PC-9 (cell line): ENCODE data around the gene DOCK7. TPM values are rescaled to one million over a fixed set of nuclear protein-coding genes. Genes with fewer than 3 reads are reported as not detected.
A peak's percentile ranks its signal among the peaks of the same experiment; 100 is the strongest.

Source experiments
- BruUV-seq: library from RNA; stranded (reverse); fragments of 400-500 nt; replicated peaks from 2 replicates; lab custom pipeline; 2021; lab: Mats Ljungman, UMichigan
- CTCF ChIA-PET: fragments of 300-600 bp; sonication (Branson Sonifier 250); formaldehyde crosslinking; loops from one replicate; lab custom pipeline; 2022; ENCODE audit warnings: antibody characterized with exemption; lab: Charles Lee
- POLR2A ChIA-PET: fragments of 300-600 bp; sonication (Branson Sonifier 250); formaldehyde crosslinking; loops from one replicate; lab custom pipeline; 2022; ENCODE audit warnings: antibody characterized with exemption; ENCODE audit not compliant: unreplicated experiment; lab: Charles Lee
- DNase-seq, 2 experiments: peaks; one replicate each; pipeline versions ENCODE4 v3.0.0 to v3.0.0-alpha.2; 2015 to 2022; ENCODE audit warnings: mixed read lengths in 1 of 2
- H2AFZ ChIP-seq: fragments of 200-600 bp; sonication (generic); 2 replicates; pipeline ENCODE4 v1.8.1; 2017; ENCODE audit warnings: antibody characterized with exemption
- H3F3A ChIP-seq: fragments of 200-600 bp; sonication (generic); 2 replicates; pipeline ENCODE4 v1.8.1; 2017; ENCODE audit warnings: antibody characterized with exemption, mild to moderate bottlenecking, low read depth; ENCODE audit not compliant: insufficient read depth
- H3K27ac ChIP-seq: fragments of 200-600 bp; sonication (generic); 2 replicates; pipeline ENCODE4 v1.6.1; 2016; ENCODE audit warnings: mixed run types
- H3K27me3 ChIP-seq: fragments of 200-600 bp; sonication (generic); 2 replicates; pipeline ENCODE4 v1.6.1; 2016; ENCODE audit warnings: low read depth, mixed run types; ENCODE audit not compliant: insufficient read depth
- H3K36me3 ChIP-seq: fragments of 200-600 bp; sonication (generic); 2 replicates; pipeline ENCODE4 v1.6.1; 2016; ENCODE audit warnings: low read depth, mixed run types
- H3K4me1 ChIP-seq: fragments of 200-600 bp; sonication (generic); replicated peaks from 2 replicates; pipeline ENCODE4 v1.6.1; 2016; ENCODE audit warnings: mixed run types; ENCODE audit not compliant: insufficient read depth
- H3K4me2 ChIP-seq: fragments of 200-600 bp; sonication (generic); 2 replicates; pipeline ENCODE4 v1.6.1; 2017; ENCODE audit warnings: mixed run types
- H3K4me3 ChIP-seq: fragments of 200-600 bp; sonication (generic); 2 replicates; pipeline ENCODE4 v1.6.1; 2016; ENCODE audit warnings: mixed run types
- H3K79me2 ChIP-seq: fragments of 200-600 bp; sonication (generic); 2 replicates; pipeline ENCODE4 v1.6.1; 2017; ENCODE audit warnings: low read depth, mixed run types
- H3K9me2 ChIP-seq: fragments of 200-600 bp; sonication (generic); 2 replicates; pipeline ENCODE4 v1.8.1; 2017; ENCODE audit warnings: mild to moderate bottlenecking; ENCODE audit not compliant: insufficient read depth
- H3K9me3 ChIP-seq: fragments of 200-600 bp; sonication (generic); 2 replicates; pipeline ENCODE4 v1.8.1; 2016; ENCODE audit warnings: low read depth; ENCODE audit not compliant: insufficient read depth
- H4K20me1 ChIP-seq: fragments of 200-600 bp; sonication (generic); 2 replicates; pipeline ENCODE4 v1.8.1; 2017; ENCODE audit not compliant: insufficient read depth
- CTCF ChIP-seq: fragments of 200-600 bp; sonication (generic); conservative IDR thresholded peaks from 2 replicates; pipeline ENCODE4 v1.6.1; 2017; ENCODE audit warnings: mixed run types, antibody characterized with exemption, mild to moderate bottlenecking, moderate library complexity
- EZH2 ChIP-seq: fragments of 200-600 bp; sonication (generic); IDR thresholded peaks from 2 replicates; pipeline ENCODE4 v1.8.0; 2017; ENCODE audit warnings: antibody characterized with exemption, low read depth
- intact Hi-C: fragments of 100-400 bp; cut with micrococcal nuclease; formaldehyde crosslinking; loops from one replicate; pipeline ENCODE4 v1.10.0; 2022; ENCODE audit not compliant: unreplicated experiment
- total RNA-seq: library from RNA; stranded (reverse); gene quantifications from 2 replicates; pipeline ENCODE4 v1.2.3, GENCODE V29; 2021

The DOCK7 gene
- total RNA-seq, 1 experiment from 2014 or later: 34.0 TPM

- no peaks in the 10 kb centered on the region for H3K27me3 ChIP-seq
- H3K4me1 ChIP-seq: no peaks in the 10 kb centered on the region
- TF ChIP-seq EZH2 (no peak), CTCF (no peak)
- H3K9me2 ChIP-seq: no peaks in the 10 kb centered on the region
- no peak for DNase-seq
- POLR2A ChIA-PET: no interaction called here
- CTCF ChIA-PET: no interaction called here
- no peak overlapping the region for H3K4me2 ChIP-seq
- BruUV-seq: no TSS peak
- H4K20me1 ChIP-seq: peaks cover 5% of the 10 kb centered on the region
- H3K9me3 ChIP-seq: no peaks in the 10 kb centered on the region
- peaks cover 21% of the 10 kb centered on the region for H3K79me2 ChIP-seq
- H3K36me3 ChIP-seq: peaks cover 69% of the 10 kb centered on the region
- no peak overlapping the region for H3K27ac ChIP-seq
- peaks cover 25% of the 10 kb centered on the region for H3F3A ChIP-seq
- intact Hi-C loops: no loop called here
- no peak overlapping the region for H3K4me3 ChIP-seq
- no peak overlapping the region for H2AFZ ChIP-seq
These were observed 239.8 kb downstream of the DOCK7 start for GRCh38 chr1:62448221-62448933.

DNA sequence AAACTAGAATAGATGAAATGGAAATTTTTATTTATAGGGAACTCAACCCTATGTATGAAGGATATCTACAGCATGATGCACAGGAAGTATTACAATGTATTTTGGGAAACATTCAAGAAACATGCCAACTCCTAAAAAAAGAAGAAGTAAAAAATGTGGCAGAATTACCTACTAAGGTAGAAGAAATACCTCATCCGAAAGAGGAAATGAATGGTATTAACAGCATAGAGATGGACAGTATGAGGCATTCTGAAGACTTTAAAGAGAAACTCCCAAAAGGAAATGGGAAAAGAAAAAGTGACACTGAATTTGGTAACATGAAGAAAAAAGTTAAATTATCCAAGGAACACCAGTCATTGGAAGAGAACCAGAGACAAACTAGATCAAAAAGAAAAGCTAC lies 243.5 kb downstream of the DOCK7 start:
- peaks cover 3% of the 10 kb centered on the region for H3K4me1 ChIP-seq
- no TSS peak for BruUV-seq
- peaks cover 5% of the 10 kb centered on the region for H4K20me1 ChIP-seq
- peaks cover 58% of the 10 kb centered on the region for H3K79me2 ChIP-seq
- no peak overlapping the region for H2AFZ ChIP-seq
- no peak overlapping the region for H3K4me2 ChIP-seq
- no peaks in the 10 kb centered on the region for H3K27me3 ChIP-seq
- peaks cover 62% of the 10 kb centered on the region for H3K36me3 ChIP-seq
- H3K9me3 ChIP-seq: no peaks in the 10 kb centered on the region
- intact Hi-C loops: no loop called here
- CTCF ChIA-PET: no interaction called here
- no peak overlapping the region for H3K4me3 ChIP-seq
- H3F3A ChIP-seq: peaks cover 17% of the 10 kb centered on the region
- POLR2A ChIA-PET: no interaction called here
- no peaks in the 10 kb centered on the region for H3K9me2 ChIP-seq
- no peak for DNase-seq
- no peak for TF ChIP-seq EZH2
- no peak for TF ChIP-seq CTCF
- no peak overlapping the region for H3K27ac ChIP-seq

DNA sequence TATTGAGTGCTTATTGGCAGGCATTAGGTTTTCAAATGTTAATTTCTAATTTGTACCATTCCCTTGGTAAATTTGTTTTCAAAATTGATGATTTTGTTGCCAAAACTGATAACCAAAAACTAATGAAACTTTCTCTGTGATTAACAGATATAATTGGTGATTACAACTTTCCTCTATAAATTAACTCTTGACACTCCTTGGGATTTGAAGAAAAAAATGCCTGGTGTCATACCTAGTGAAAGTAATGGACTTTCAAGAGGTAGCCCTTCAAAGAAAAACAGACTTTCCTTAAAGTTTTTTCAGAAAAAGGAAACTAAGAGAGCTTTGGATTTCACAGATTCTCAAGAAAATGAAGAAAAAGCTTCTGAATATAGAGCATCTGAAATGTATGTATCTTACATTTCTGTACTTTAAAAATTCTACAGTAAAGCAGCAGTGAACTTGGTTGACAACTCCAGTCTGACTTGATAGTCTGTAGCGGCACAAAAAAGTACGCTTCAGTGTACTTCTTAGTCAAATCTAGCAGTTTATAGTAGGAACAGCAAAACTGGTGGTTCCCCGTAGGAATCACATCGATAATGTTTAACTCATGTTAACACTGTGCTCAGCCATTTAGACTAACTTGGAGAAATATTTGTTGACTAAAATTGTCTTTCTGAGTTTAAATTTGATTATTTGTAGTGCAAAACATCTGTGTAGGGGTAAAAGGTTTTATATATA lies 248.4 kb downstream of the DOCK7 start:
- peaks cover 24% of the 10 kb centered on the region for H3F3A ChIP-seq
- ChIA-PET POLR2A (no interaction called here), CTCF (no interaction called here)
- H3K9me3 ChIP-seq: no peaks in the 10 kb centered on the region
- peak overlapping the region; percentile 100; the same call in 1 of the 2 replicates for H3K4me3 ChIP-seq
- no peaks in the 10 kb centered on the region for H3K9me2 ChIP-seq
- peaks cover 36% of the 10 kb centered on the region for H3K36me3 ChIP-seq
- peak overlapping the region; percentile 96 for H3K4me2 ChIP-seq
- intact Hi-C loops: loop anchor here (5.0 kb wide), 1 partner anchor 927 kb away; the partner anchor contains the start of gene ALG6
- TF ChIP-seq EZH2 (no peak), CTCF (no peak)
- H2AFZ ChIP-seq: no peak overlapping the region
- DNase-seq: no peak
- H3K79me2 ChIP-seq: peaks cover 86% of the 10 kb centered on the region
- H3K4me1 ChIP-seq: peaks cover 23% of the 10 kb centered on the region
- H3K27ac ChIP-seq: no peak overlapping the region
- BruUV-seq: no TSS peak
- H3K27me3 ChIP-seq: no peaks in the 10 kb centered on the region
- peaks cover 5% of the 10 kb centered on the region; the same call in 1 of the 2 replicates for H4K20me1 ChIP-seq
